ENCODE data around the gene LRPPRC. TPM values are rescaled to one million over a fixed set of nuclear protein-coding genes. Genes with fewer than 3 reads are reported as not detected.
A peak's percentile ranks its signal among the peaks of the same experiment; 100 is the strongest.

LRPPRC gene
- 10 to 100 TPM; 39.2 to 75.6 TPM for total RNA-seq

DNA sequence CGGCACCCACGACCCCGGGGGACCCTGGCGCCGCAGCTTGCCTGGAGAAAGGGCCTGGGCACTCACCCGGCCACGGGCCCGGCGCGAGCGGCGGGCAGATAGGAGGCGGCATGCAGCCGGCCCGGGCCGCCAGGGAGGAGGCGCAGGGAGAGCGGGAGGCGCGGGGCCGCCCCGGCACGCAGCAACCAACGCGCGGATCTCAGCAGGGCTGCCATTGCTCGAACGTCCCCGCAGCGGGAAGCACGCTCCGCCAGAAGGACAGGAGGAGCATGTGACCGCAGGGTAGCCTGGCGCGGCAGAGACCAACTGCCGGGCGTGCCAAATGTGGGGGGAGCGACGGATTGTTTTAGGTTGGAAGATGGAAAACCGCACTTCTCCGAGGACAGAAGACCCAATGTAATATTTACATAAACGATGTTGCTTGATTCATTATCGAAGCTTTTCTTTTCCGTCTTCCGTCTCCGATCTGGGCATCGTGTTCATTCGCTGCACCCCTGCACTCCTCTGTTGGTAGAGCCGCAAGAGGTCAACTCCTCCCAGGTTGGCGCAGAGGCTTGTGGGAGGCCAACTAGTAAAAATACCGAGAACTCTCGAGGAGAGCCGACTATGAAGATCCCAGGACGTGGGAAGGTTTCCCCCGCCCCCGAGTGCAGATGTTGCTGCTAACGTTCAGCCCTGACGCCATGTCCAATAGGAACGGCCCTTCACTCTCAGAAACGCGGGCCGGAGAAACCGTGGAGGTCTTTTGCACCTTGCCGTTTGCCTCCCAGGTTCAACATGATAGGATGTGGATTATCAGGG is at the start of gene LRPPRC:
LRPPRC (minus strand) TSS at position 257 of the 801 bp plus-strand sequence; CDS start at position 215, 42 bp downstream.
- peaks cover 10% of the 10 kb centered on the region for H3K36me3 ChIP-seq
- no peaks in the 10 kb centered on the region for H3K9me3 ChIP-seq
- peak within 1 kb of the TSS; percentile 99 to 100 for H3K4me3 ChIP-seq
- peaks cover 0 to 15% of the 10 kb centered on the region in 2 donors for H3K4me1 ChIP-seq
- H3K27ac ChIP-seq = peak within 1 kb of the TSS; percentile 85
- DNase-seq (ENCODE audit: low spot score) = peak; percentile 95
- TF ChIP-seq, protein P1, sequence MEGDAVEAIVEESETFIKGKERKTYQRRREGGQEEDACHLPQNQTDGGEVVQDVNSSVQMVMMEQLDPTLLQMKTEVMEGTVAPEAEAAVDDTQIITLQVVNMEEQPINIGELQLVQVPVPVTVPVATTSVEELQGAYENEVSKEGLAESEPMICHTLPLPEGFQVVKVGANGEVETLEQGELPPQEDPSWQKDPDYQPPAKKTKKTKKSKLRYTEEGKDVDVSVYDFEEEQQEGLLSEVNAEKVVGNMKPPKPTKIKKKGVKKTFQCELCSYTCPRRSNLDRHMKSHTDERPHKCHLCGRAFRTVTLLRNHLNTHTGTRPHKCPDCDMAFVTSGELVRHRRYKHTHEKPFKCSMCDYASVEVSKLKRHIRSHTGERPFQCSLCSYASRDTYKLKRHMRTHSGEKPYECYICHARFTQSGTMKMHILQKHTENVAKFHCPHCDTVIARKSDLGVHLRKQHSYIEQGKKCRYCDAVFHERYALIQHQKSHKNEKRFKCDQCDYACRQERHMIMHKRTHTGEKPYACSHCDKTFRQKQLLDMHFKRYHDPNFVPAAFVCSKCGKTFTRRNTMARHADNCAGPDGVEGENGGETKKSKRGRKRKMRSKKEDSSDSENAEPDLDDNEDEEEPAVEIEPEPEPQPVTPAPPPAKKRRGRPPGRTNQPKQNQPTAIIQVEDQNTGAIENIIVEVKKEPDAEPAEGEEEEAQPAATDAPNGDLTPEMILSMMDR (IDR thresholded peaks at IDR 0.05) = no peak
- H3K27me3 ChIP-seq = no peaks in the 10 kb centered on the region

DNA sequence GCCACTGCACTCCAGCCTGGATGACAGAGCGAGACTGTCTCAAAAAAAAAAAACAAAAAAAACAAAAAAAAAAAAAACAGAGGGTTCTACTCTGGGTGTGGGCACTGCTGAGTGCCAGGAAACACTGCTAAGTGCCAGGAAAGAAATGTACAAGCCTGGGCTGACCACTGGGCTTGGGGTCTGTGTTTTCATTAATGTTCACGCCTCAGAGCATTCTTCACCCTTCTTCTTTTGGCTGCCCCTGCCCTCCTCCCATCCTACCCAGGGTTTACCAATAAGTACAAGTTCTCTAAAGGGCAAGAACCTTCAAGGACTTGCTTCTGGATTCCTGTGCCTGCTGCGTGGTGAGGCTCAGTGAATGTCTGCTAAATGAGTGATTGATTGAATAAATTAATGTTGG is 49.3 kb upstream of the LRPPRC start:
- TF ChIP-seq, protein P1 (IDR thresholded peaks at IDR 0.05) = no peak
- DNase-seq (ENCODE audit: low spot score) = no peak
- H3K27me3 ChIP-seq = no peaks in the 10 kb centered on the region

DNA sequence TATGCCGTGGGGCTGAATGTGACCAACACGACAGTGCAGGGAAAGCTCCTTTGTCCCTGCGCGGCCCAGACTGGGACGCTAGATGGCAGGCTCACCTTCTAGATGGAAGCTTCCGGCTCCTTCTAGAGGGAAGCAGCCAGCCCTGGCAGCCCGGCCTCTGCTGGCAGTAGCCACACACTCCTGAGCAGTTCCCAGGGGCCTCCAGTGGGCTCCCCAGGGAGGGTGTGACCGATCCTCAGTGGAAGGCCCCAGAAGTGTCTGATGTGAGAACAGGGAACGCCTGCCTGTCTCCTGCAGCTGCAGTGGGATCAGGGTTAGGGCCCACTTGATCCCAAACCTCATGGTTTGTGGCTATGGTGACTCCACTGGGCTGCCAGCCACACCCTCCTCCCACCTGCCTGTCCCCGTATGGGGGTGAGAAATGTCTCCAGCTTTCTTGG is 48.5 kb upstream of the LRPPRC start:
- peak; percentile 70 for DNase-seq (ENCODE audit: low spot score)
- no peak overlapping the region for H3K4me3 ChIP-seq
- TF ChIP-seq, protein P1 (IDR thresholded peaks at IDR 0.05) = peak; percentile 67 to 94
- H3K9me3 ChIP-seq = no peaks in the 10 kb centered on the region
- H3K36me3 ChIP-seq = no peaks in the 10 kb centered on the region
- H3K27ac ChIP-seq = no peak overlapping the region
- H3K27me3 ChIP-seq = no peaks in the 10 kb centered on the region
- no peaks in the 10 kb centered on the region for H3K4me1 ChIP-seq

More for the DNA sequence above, 49.3 kb upstream of the LRPPRC start:
- Histone ChIP-seq H3K4me3 (no peak overlapping the region), H3K4me1 (no peaks in the 10 kb centered on the region), H3K27ac (no peak overlapping the region), H3K9me3 (no peaks in the 10 kb centered on the region), H3K36me3 (no peaks in the 10 kb centered on the region)

DNA sequence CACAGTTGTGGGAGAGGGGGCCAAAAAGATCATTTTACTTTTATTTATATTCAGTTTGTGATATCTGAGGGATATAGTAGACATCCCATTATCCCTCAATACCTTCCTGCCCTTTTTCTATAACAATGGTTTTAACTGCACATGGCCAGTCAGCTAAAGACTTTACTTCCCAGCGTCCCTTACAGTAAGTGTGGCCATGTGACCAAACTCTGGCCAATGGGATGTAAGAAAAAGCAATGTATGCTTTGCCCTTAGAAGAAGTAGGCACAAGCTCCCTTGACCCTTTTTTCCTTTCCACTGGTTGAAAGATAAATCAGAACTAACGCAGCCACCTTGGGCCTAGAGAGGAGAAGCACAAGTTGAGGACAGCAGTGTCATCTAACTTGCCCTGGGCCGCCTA is 44.6 kb upstream of the LRPPRC start:
- H3K9me3 ChIP-seq = no peaks in the 10 kb centered on the region

DNA sequence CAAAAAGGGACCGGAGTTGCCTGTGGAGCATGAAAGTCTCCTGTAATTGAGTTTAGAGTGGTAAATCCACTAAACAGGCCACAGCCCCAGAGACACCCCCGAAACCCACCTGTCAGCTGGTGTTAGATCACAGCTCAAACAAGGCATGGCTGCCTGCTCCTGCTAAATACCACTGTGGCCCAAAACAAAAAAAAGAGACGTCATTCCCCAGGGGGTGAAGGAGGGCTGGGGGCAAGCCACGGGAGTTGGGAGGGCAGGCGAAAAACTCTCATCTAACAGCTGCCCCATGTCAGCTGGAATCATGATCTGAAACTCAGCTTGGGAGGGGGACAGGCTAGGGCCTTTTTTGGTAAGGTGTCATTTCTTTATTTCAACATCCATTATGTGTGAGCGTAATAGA is 42.5 kb upstream of the LRPPRC start:
- Histone ChIP-seq H3K9me3 (no peaks in the 10 kb centered on the region), H3K36me3 (no peaks in the 10 kb centered on the region), H3K27ac (no peak overlapping the region), H3K4me1 (no peaks in the 10 kb centered on the region), H3K27me3 (no peaks in the 10 kb centered on the region), H3K4me3 (no peak overlapping the region)
- no peak for DNase-seq (ENCODE audit: low spot score)
- TF ChIP-seq, protein P1 (IDR thresholded peaks at IDR 0.05) = no peak

More for the DNA sequence above, 44.6 kb upstream of the LRPPRC start:
- TF ChIP-seq, protein P1 (IDR thresholded peaks at IDR 0.05) = no peak
- Histone ChIP-seq H3K4me1 (no peaks in the 10 kb centered on the region), H3K4me3 (no peak overlapping the region), H3K36me3 (no peaks in the 10 kb centered on the region), H3K27ac (no peak overlapping the region), H3K27me3 (no peaks in the 10 kb centered on the region)
- DNase-seq (ENCODE audit: low spot score) = no peak
